Epithelial cell of esophagus (primary cell): ENCODE results near the gene DNAJC7.

ENCODE experiments used
- DNase-seq: peaks from one replicate; pipeline ENCODE4 v3.0.0; 2010; ENCODE audit warnings: low read depth
- H3K4me3 ChIP-seq: 2 replicates; pipeline ENCODE4 v1.5.1; 2011; ENCODE audit warnings: mild to moderate bottlenecking, low read length, control low read depth
- CTCF ChIP-seq: IDR thresholded peaks from 2 replicates; pipeline ENCODE4 v1.5.1; 2011; ENCODE audit warnings: low read depth, mild to moderate bottlenecking, low read length, control low read depth, inconsistent platforms; ENCODE audit not compliant: insufficient read depth; ENCODE audit errors: missing control alignments

DNAJC7 gene

GRCh38 chr17:42000413-42001133, 16.7 kb downstream of the DNAJC7 start:
- no peak for DNase-seq
- no peak for TF ChIP-seq CTCF
- no peak overlapping the region for H3K4me3 ChIP-seq

GRCh38 chr17:41998497-41998896, 18.7 kb downstream of the DNAJC7 start:
- DNase-seq: no peak
- H3K4me3 ChIP-seq: no peak overlapping the region
- no peak for TF ChIP-seq CTCF

GRCh38 chr17:41996855-41997164, 20.4 kb downstream of the DNAJC7 start:
- no peak overlapping the region for H3K4me3 ChIP-seq
- no peak for DNase-seq
- no peak for TF ChIP-seq CTCF

GRCh38 chr17:41992576-41992975, 24.7 kb downstream of the DNAJC7 start:
- H3K4me3 ChIP-seq: no peak overlapping the region
- DNase-seq: no peak
- TF ChIP-seq CTCF: no peak

- no peak overlapping the region for H3K4me3 ChIP-seq
- no peak for TF ChIP-seq CTCF
- DNase-seq: no peak
Observed at GRCh38 chr17:41989702-41990419, 27.4 kb downstream of the DNAJC7 start.

- TF ChIP-seq CTCF: no peak
- DNase-seq: no peak
- no peak overlapping the region for H3K4me3 ChIP-seq
Observed at GRCh38 chr17:41988418-41988817, 28.8 kb downstream of the DNAJC7 start.

- DNase-seq: no peak
- TF ChIP-seq CTCF: no peak
- H3K4me3 ChIP-seq: no peak overlapping the region
Observed at GRCh38 chr17:41987642-41988041, 29.6 kb downstream of the DNAJC7 start.
